ENCODE results near the gene ADAM15. TPM values are rescaled to one million over a fixed set of nuclear protein-coding genes. Genes with fewer than 3 reads are reported as not detected.

The ADAM15 gene
- total RNA-seq, 4 donors from 2014 or later = 51.3 to 75.5 (median 65.6) TPM

DNA sequence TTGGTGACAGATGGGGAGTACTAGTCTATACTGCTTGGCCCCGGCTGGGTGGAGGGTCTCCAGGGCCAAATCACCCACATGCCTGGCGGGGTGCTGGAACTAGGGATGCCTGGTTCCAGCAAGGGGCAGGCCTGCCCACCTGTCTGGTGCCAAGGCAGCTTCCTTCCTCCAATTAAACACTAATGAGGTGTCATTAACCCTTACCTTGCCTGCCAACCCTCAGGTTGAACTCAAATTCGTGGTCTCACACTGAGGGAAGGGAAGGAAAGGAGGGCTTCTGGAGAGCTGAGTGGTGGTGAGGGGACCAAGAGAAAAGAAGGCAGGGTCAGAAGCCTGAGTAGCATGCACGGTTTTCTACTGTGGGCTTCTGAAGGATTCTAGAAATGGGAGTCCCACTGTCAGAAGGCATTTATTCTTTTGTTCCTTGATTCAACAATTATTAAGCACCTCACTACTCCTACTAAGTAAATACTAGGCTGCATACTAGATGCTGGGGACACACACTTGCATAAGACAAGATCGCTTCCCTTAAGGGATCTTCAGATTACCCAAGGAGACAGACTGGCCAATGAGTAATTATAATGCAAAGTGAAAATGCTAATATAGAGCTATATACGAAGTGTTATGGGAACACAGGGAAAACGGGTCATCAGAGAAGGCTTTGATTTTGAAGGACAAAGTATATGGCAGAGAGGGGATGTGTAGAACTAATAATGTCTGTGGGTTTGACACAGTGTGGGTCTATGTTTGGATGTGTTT is 21.6 kb downstream of the ADAM15 start:
- no peak for TF ChIP-seq CTCF (IDR thresholded peaks at IDR 0.05)
- no peak for TF ChIP-seq POLR2A (IDR thresholded peaks at IDR 0.05)
- H3K4me3 ChIP-seq (replicated peaks in 1 of 3) = no peak overlapping the region
- 57 to 64% methylated on average over 5 to 7 of the region's 7 CpGs for WGBS, 2 donors
- intact Hi-C loops (cut with DNase I) = no loop called here
- H3K27ac ChIP-seq = no peak overlapping the region
- DNase-seq = no peak
- no peaks in the 10 kb centered on the region for H3K36me3 ChIP-seq
- no peaks in the 10 kb centered on the region for H3K9me3 ChIP-seq
- H3K4me1 ChIP-seq = peaks cover 6 to 16% of the 10 kb centered on the region in 2 donors
- H3K27me3 ChIP-seq = no peaks in the 10 kb centered on the region

GRCh38 chr1:155073377-155074242 is 22.5 kb downstream of the ADAM15 start:
- Histone ChIP-seq H3K9me3 (no peaks in the 10 kb centered on the region), H3K27ac (no peak overlapping the region), H3K27me3 (no peaks in the 10 kb centered on the region), H3K4me3 (replicated peaks in 1 of 3) (no peak overlapping the region), H3K36me3 (no peaks in the 10 kb centered on the region), H3K4me1 (peaks cover 6 to 20% of the 10 kb centered on the region in 2 donors)
- 100% methylated on average over 3 of the region's 3 CpGs; no CpG with 5 or more reads in 1 of the 2 donors for WGBS, 2 donors
- TF ChIP-seq CTCF (IDR thresholded peaks at IDR 0.05) (no peak), POLR2A (IDR thresholded peaks at IDR 0.05) (no peak)
- no peak for DNase-seq
- intact Hi-C loops (cut with DNase I) = no loop called here

DNA sequence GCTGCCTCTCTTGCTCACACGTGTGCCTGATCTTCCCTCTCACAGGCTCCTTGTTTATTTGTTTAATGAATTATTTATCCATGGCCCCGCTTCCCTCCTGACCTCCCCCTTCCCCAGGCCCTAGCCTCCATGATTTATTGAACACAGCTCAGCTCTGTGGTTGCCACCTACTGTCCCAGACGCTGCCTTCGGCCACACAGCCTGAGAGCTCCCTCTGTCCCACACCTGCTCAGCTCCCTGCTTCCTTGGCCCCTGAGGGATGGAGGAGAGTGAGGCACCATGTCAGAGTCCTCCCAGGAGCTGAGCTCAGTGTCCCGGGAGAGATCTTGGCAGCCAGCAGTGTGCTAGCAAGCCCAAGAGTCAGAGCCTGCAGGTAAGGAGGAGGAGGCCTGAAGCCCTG is 24.4 kb downstream of the ADAM15 start:
- no peaks in the 10 kb centered on the region for H3K36me3 ChIP-seq
- TF ChIP-seq CTCF (IDR thresholded peaks at IDR 0.05) (no peak), POLR2A (IDR thresholded peaks at IDR 0.05) (no peak)
- peaks cover 21 to 33% of the 10 kb centered on the region in 2 donors for H3K4me1 ChIP-seq
- 70 to 76% methylated on average over 5 of the region's 5 CpGs for WGBS, 2 donors
- no peak overlapping the region for H3K27ac ChIP-seq
- no peak overlapping the region for H3K4me3 ChIP-seq (replicated peaks in 1 of 3)
- H3K9me3 ChIP-seq = no peaks in the 10 kb centered on the region
- DNase-seq = no peak
- intact Hi-C loops (cut with DNase I) = no loop called here
- peaks cover 10% of the 10 kb centered on the region for H3K27me3 ChIP-seq

- DNase-seq = no peak
- no peak for TF ChIP-seq POLR2A (IDR thresholded peaks at IDR 0.05)
- TF ChIP-seq CTCF (IDR thresholded peaks at IDR 0.05) = no peak
- H3K36me3 ChIP-seq = no peaks in the 10 kb centered on the region
- no peak overlapping the region for H3K27ac ChIP-seq
- WGBS, 2 donors = 75 to 78% methylated on average over 1 of the region's 1 CpG
- intact Hi-C loops (cut with DNase I) = no loop called here
- no peaks in the 10 kb centered on the region for H3K9me3 ChIP-seq
- H3K4me3 ChIP-seq (replicated peaks in 1 of 3) = no peak overlapping the region
- H3K4me1 ChIP-seq = peaks cover 26 to 33% of the 10 kb centered on the region in 2 donors
- peaks cover 19% of the 10 kb centered on the region for H3K27me3 ChIP-seq
Observed at GRCh38 chr1:155076371-155076770, 25.3 kb downstream of the ADAM15 start.

GRCh38 chr1:155077346-155077745 is 26.2 kb downstream of the ADAM15 start:
- no peaks in the 10 kb centered on the region for H3K9me3 ChIP-seq
- no peak for DNase-seq
- TF ChIP-seq POLR2A (IDR thresholded peaks at IDR 0.05) (no peak), CTCF (IDR thresholded peaks at IDR 0.05) (no peak)
- no peak overlapping the region for H3K4me3 ChIP-seq (replicated peaks in 1 of 3)
- no peak overlapping the region for H3K27ac ChIP-seq
- intact Hi-C loops (cut with DNase I) = no loop called here
- WGBS, 2 donors = 96 to 100% methylated on average over 3 of the region's 3 CpGs
- no peaks in the 10 kb centered on the region for H3K36me3 ChIP-seq
- H3K27me3 ChIP-seq = peaks cover 29% of the 10 kb centered on the region
- peaks cover 34 to 42% of the 10 kb centered on the region in 2 donors for H3K4me1 ChIP-seq
